Measurements from ENCODE around the gene PPARG. TPM values are rescaled to one million over a fixed set of nuclear protein-coding genes. Genes with fewer than 3 reads are reported as not detected.

PPARG gene
- polyA plus RNA-seq, 1 experiment = 3.5 TPM

DNA sequence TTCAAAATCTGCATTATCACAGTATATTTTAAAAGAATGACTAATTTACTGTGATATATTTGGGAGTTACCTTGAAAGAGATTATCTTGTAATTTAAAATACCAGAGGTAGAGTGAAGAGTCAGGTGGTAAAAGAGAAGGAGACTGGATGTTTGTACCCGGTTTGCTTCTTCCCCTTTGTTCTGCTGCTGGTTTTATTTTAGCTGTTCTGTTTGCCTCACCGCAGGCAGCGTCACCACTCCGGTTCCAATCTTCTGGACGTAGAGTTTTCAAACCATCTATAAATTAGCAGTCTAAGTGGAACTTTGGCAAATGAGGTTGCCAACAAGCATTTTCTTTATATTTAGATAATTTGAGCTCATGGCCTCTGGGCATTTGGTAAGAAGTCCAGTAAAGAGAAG is 38.2 kb downstream of the PPARG start:
- Histone ChIP-seq H3K4me3 (ENCODE audit: low read depth, low read length) (no peak overlapping the region), H3K36me3 (ENCODE audit: control insufficient read depth, insufficient read depth, low read length) (no peaks in the 10 kb centered on the region), H3K27me3 (ENCODE audit: control insufficient read depth, insufficient read depth, low read length) (no peaks in the 10 kb centered on the region)
- CTCF ChIA-PET = interaction anchor here (0.6 kb wide), 1 partner anchor 35 kb away, joined by 3 read pairs; no protein-coding TSS in a partner anchor
- POLR2A ChIA-PET = no interaction called here
- no peak for TF ChIP-seq CTCF (IDR thresholded peaks at IDR 0.05; ENCODE audit: insufficient read depth, low read depth, low read length)
- no peak for DNase-seq (ENCODE audit: low read depth)

GRCh38 chr3:12328132-12328836 is 39.4 kb downstream of the PPARG start:
- Histone ChIP-seq H3K4me3 (ENCODE audit: low read depth, low read length) (no peak overlapping the region), H3K27me3 (ENCODE audit: control insufficient read depth, insufficient read depth, low read length) (no peaks in the 10 kb centered on the region), H3K36me3 (ENCODE audit: control insufficient read depth, insufficient read depth, low read length) (no peaks in the 10 kb centered on the region)
- ChIA-PET CTCF (interaction anchor here (1.3 kb wide), 1 partner anchor 43 kb away, joined by 5 read pairs; no protein-coding TSS in a partner anchor), POLR2A (no interaction called here)
- DNase-seq (ENCODE audit: low read depth) = no peak
- TF ChIP-seq CTCF (IDR thresholded peaks at IDR 0.05; ENCODE audit: insufficient read depth, low read depth, low read length) = no peak

- Histone ChIP-seq H3K4me3 (ENCODE audit: low read depth, low read length) (no peak overlapping the region), H3K27me3 (ENCODE audit: control insufficient read depth, insufficient read depth, low read length) (no peaks in the 10 kb centered on the region), H3K36me3 (ENCODE audit: control insufficient read depth, insufficient read depth, low read length) (no peaks in the 10 kb centered on the region)
- ChIA-PET CTCF (interaction anchor here (1.1 to 1.3 kb wide), 2 partner anchors 14 to 42 kb away, joined by 4 to 5 read pairs; no protein-coding TSS in a partner anchor), POLR2A (no interaction called here)
- no peak for TF ChIP-seq CTCF (IDR thresholded peaks at IDR 0.05; ENCODE audit: insufficient read depth, low read depth, low read length)
- DNase-seq (ENCODE audit: low read depth) = no peak
These were observed 40.1 kb downstream of the PPARG start for GRCh38 chr3:12328837-12329462.

GRCh38 chr3:12334786-12335185 is 45.9 kb downstream of the PPARG start:
- no peak for TF ChIP-seq CTCF (IDR thresholded peaks at IDR 0.05; ENCODE audit: insufficient read depth, low read depth, low read length)
- CTCF ChIA-PET = interaction anchor here (1.0 kb wide), 1 partner anchor 13 kb away, joined by 3 read pairs; no protein-coding TSS in a partner anchor
- Histone ChIP-seq H3K36me3 (ENCODE audit: control insufficient read depth, insufficient read depth, low read length) (no peaks in the 10 kb centered on the region), H3K27me3 (ENCODE audit: control insufficient read depth, insufficient read depth, low read length) (no peaks in the 10 kb centered on the region), H3K4me3 (ENCODE audit: low read depth, low read length) (no peak overlapping the region)
- DNase-seq (ENCODE audit: low read depth) = no peak
- POLR2A ChIA-PET = interaction anchor here (0.7 kb wide), 1 partner anchor 201 kb away, joined by 3 read pairs; no protein-coding TSS in a partner anchor

DNA sequence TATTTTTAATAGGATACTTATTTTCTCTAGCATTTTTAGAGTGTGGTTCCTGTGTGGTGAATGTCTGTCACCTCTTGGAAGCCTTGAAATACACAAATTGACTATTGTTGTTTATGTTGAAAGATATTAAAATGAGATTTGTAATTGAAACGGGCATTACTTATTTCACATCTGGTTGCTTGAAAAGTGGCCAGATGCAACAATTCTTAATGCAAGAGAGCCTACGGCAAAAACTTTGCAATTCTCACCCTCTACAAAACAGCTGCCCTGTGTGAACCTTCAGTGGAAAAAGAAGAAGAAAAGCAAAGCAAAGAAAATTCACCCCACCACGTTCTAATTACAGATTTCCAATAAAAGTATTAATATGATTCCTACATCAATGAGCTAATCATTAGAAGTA is 46.6 kb downstream of the PPARG start:
- ChIA-PET POLR2A (interaction anchor here (0.7 kb wide), 1 partner anchor 200 kb away, joined by 3 read pairs; no protein-coding TSS in a partner anchor), CTCF (interaction anchor here (1.0 kb wide), 1 partner anchor 13 kb away, joined by 3 read pairs; no protein-coding TSS in a partner anchor)
- Histone ChIP-seq H3K36me3 (ENCODE audit: control insufficient read depth, insufficient read depth, low read length) (no peaks in the 10 kb centered on the region), H3K27me3 (ENCODE audit: control insufficient read depth, insufficient read depth, low read length) (no peaks in the 10 kb centered on the region), H3K4me3 (ENCODE audit: low read depth, low read length) (no peak overlapping the region)
- DNase-seq (ENCODE audit: low read depth) = no peak
- no peak for TF ChIP-seq CTCF (IDR thresholded peaks at IDR 0.05; ENCODE audit: insufficient read depth, low read depth, low read length)

Measured in BJ (cell line).